IPS-18a (cell line): ENCODE measurements around the gene TUBB.
A peak's percentile ranks its signal among the peaks of the same experiment; 100 is the strongest.

Source experiments
- H3K27ac ChIP-seq: one replicate; pipeline ENCODE4 v1.5.1; 2013; ENCODE audit warnings: low read length
- H3K27me3 ChIP-seq: one replicate; pipeline ENCODE4 v1.6.1; 2013; ENCODE audit warnings: mild to moderate bottlenecking, low read length; ENCODE audit not compliant: control insufficient read depth, insufficient read depth
- H3K36me3 ChIP-seq: one replicate; pipeline ENCODE4 v1.6.1; 2013; ENCODE audit warnings: low read depth, low read length; ENCODE audit not compliant: control insufficient read depth
- H3K4me1 ChIP-seq: one replicate; pipeline ENCODE4 v1.6.1; 2013; ENCODE audit warnings: low read depth, low read length; ENCODE audit not compliant: control insufficient read depth
- H3K4me3 ChIP-seq: one replicate; pipeline ENCODE4 v1.5.1; 2013; ENCODE audit warnings: low read length
- H3K9ac ChIP-seq: one replicate; pipeline ENCODE4 v1.6.1; 2013; ENCODE audit warnings: mild to moderate bottlenecking, low read length, moderate library complexity
- H3K9me3 ChIP-seq: one replicate; pipeline ENCODE4 v1.6.1; 2013; ENCODE audit warnings: low read depth, low read length; ENCODE audit not compliant: control insufficient read depth

Gene TUBB

GRCh38 chr6:30738532-30738931, 18.4 kb downstream of the TUBB start:
- peaks cover 54% of the 10 kb centered on the region for H3K36me3 ChIP-seq
- H3K4me3 ChIP-seq: no peak overlapping the region
- no peak overlapping the region for H3K27ac ChIP-seq
- H3K27me3 ChIP-seq: no peaks in the 10 kb centered on the region
- H3K9ac ChIP-seq: no peak overlapping the region
- peaks cover 8% of the 10 kb centered on the region for H3K4me1 ChIP-seq
- no peaks in the 10 kb centered on the region for H3K9me3 ChIP-seq

- H3K36me3 ChIP-seq: peaks cover 43% of the 10 kb centered on the region
- H3K9ac ChIP-seq: no peak overlapping the region
Observed at GRCh38 chr6:30740540-30740870, 20.4 kb downstream of the TUBB start.

GRCh38 chr6:30741063-30741779, 21.1 kb downstream of the TUBB start:
- Histone ChIP-seq H3K27me3 (no peaks in the 10 kb centered on the region), H3K9ac (peak overlapping the region; percentile 76), H3K4me3 (peak overlapping the region; percentile 91), H3K27ac (no peak overlapping the region), H3K9me3 (no peaks in the 10 kb centered on the region), H3K4me1 (peaks cover 8% of the 10 kb centered on the region), H3K36me3 (peaks cover 36% of the 10 kb centered on the region)

More at GRCh38 chr6:30740540-30740870, 20.4 kb downstream of the TUBB start:
- no peak overlapping the region for H3K4me3 ChIP-seq
- H3K27ac ChIP-seq: no peak overlapping the region
- H3K9me3 ChIP-seq: no peaks in the 10 kb centered on the region
- H3K27me3 ChIP-seq: no peaks in the 10 kb centered on the region
- peaks cover 8% of the 10 kb centered on the region for H3K4me1 ChIP-seq

- Histone ChIP-seq H3K27ac (peak overlapping the region; percentile 30), H3K36me3 (peaks cover 35% of the 10 kb centered on the region), H3K4me1 (peaks cover 8% of the 10 kb centered on the region), H3K9me3 (no peaks in the 10 kb centered on the region), H3K4me3 (peak overlapping the region; percentile 91), H3K9ac (peak overlapping the region; percentile 76), H3K27me3 (no peaks in the 10 kb centered on the region)
Observed at GRCh38 chr6:30741789-30742315, 21.7 kb downstream of the TUBB start.

- Histone ChIP-seq H3K4me3 (peak within 1 kb of the TSS; percentile 91), H3K9me3 (no peaks in the 10 kb centered on the region), H3K4me1 (peaks cover 8% of the 10 kb centered on the region), H3K36me3 (peaks cover 29% of the 10 kb centered on the region), H3K9ac (peak within 1 kb of the TSS; percentile 76), H3K27ac (peak within 1 kb of the TSS; percentile 30), H3K27me3 (no peaks in the 10 kb centered on the region)
Observed at GRCh38 chr6:30742316-30743098, 22.4 kb downstream of the TUBB start, which contains the start of gene FLOT1. Gene FLOT1 (minus strand): TSS chr6:30742687. CDS start chr6:30742189, 498 bp downstream.

- H3K27ac ChIP-seq: peak overlapping the region; percentile 19
- peaks cover 20% of the 10 kb centered on the region for H3K36me3 ChIP-seq
- H3K4me3 ChIP-seq: peak overlapping the region; percentile 91
- H3K9me3 ChIP-seq: no peaks in the 10 kb centered on the region
- H3K4me1 ChIP-seq: peaks cover 8% of the 10 kb centered on the region
- peak overlapping the region; percentile 71 for H3K9ac ChIP-seq
- H3K27me3 ChIP-seq: no peaks in the 10 kb centered on the region
Observed at GRCh38 chr6:30743099-30744053, 23.2 kb downstream of the TUBB start.

- Histone ChIP-seq H3K36me3 (peaks cover 12% of the 10 kb centered on the region), H3K4me3 (peak within 1 kb of the TSS; percentile 91), H3K27me3 (no peaks in the 10 kb centered on the region), H3K27ac (no peak within 1 kb of the TSS), H3K9ac (peak within 1 kb of the TSS; percentile 71), H3K4me1 (peaks cover 11% of the 10 kb centered on the region), H3K9me3 (no peaks in the 10 kb centered on the region)
Observed at GRCh38 chr6:30744054-30744805, 24.1 kb downstream of the TUBB start, which contains the start of gene IER3. Gene IER3 (minus strand): TSS chr6:30744547. CDS start chr6:30744518, 29 bp downstream.

GRCh38 chr6:30747300-30747687, 27.1 kb downstream of the TUBB start:
- H3K9me3 ChIP-seq: no peaks in the 10 kb centered on the region
- H3K4me3 ChIP-seq: no peak overlapping the region
- H3K27me3 ChIP-seq: no peaks in the 10 kb centered on the region
- no peaks in the 10 kb centered on the region for H3K36me3 ChIP-seq
- H3K27ac ChIP-seq: no peak overlapping the region
- H3K9ac ChIP-seq: no peak overlapping the region
- peaks cover 4% of the 10 kb centered on the region for H3K4me1 ChIP-seq

GRCh38 chr6:30747902-30748769, 28.0 kb downstream of the TUBB start:
- H3K27me3 ChIP-seq: no peaks in the 10 kb centered on the region
- no peak overlapping the region for H3K9ac ChIP-seq
- peaks cover 4% of the 10 kb centered on the region for H3K4me1 ChIP-seq
- H3K9me3 ChIP-seq: no peaks in the 10 kb centered on the region
- no peaks in the 10 kb centered on the region for H3K36me3 ChIP-seq
- H3K4me3 ChIP-seq: no peak overlapping the region
- no peak overlapping the region for H3K27ac ChIP-seq
